Endometrium (tissue), 2 donors: ENCODE results near the gene KLK5.

Experiments used
- FAIRE-seq: peaks from 2 replicates; lab custom pipeline; 2012; peaks lifted over from hg19 to GRCh38; lab: Jason Lieb, UNC
- donor health status: control.
- donor health status: control.

The KLK5 gene

DNA sequence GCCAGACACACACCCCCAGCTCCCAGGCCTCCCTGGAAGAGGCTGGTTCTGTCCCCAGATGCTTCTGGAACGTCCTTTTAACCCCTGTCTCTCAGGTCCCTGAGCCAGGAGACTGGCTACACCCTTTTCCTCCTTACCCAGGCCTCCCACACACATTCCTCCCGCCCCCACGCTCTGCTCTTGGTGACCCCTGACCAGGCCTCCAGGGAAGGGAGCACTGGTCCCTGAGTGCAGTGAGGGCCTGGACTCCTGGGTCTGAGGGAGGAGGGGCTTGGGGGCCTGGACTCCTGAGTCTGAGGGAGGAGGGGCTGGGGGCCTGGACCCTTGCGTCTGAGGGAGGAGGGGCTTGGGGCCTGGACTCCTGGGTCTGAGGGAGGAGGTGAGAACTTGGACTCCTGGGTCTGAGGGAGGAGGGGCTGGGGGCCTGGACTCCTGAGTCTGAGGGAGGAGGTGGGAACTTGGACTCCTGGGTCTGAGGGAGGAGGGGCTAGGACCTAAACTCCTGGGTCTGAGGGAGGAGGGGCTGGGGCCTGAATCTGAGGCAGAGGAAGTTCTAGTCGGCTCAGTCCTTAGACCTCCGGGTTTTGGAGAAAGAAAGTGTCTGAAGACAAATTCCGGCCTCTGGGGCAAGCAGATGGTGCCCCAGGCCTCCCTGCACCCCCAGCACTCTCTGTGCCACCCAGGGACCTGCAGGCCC lies 16.0 kb upstream of the KLK5 start:
- no peak for FAIRE-seq

DNA sequence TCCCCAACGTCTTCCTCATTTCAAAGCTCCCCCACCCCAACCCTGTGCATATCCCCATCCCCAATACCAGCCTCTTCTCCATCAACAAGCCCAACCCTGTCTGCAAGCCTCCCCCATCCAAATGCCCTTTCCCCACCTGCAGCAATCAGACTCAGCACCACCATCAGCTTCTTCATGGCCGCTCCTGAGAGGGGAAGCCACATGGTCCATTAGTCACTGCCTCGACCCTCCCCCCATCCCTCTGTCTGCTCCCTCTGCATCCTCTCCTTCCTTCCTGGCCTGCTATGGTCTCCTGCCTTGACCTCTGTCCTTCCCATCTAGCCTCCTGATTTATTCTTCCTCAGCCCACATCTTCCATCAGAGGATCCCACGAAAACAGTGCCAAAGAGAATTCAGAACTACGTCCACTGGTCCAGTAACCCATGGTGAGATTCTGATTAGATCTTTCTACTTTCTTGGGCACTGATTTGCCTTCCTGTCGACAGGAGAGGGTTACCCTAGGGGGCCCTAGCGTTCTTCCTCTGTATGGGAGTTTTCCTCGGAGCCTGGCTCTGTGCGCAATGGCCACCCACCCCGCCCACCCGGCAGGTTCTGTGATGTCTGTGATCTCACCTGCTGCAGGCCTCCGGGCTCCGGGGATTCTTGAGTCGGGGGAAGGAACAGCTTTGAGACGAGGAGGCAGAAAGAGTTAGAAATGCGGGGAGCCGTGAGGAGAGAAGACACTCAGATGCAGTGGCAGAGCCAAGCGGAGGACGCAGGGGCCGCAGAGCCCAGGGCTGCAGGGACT lies 15.3 kb upstream of the KLK5 start:
- FAIRE-seq, result no peak

DNA sequence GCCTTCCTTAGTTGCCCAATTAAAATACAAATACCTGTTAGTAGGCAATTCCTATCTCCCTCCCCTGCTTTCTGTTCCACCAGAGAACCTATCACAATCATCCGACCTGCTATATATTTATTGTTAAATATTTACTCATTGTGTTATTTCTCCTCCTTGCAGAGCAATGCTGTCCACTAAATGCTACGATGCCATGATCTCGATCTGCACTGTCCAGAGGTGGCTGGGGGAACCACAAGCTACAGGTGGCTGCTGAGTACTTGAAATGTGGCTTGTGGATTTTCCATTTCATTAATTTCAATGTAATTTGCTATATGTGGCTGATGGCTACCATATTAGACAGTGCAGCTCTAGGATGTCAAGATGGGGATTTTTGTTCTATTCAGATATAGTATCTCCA lies 11.4 kb upstream of the KLK5 start:
- no peak for FAIRE-seq

DNA sequence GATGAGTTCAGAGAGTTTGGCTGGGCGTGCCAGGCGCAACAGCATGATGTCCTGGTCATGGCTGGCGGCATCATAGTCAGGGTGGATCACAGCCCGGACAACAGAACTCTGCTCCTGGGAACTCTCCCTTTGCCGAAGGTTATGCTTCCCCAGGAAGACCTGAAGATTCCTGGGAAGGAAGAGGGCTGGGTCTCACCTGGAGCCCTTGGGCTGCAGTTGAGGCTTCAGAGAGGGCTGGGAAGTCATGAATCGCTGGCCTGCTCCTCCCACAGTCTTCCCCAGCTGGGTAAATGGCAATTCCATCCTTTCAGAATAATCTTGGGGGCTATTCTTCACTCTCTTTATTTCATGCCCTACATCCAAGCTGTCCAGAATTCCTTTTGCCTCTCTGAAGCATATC lies 10.5 kb upstream of the KLK5 start:
- FAIRE-seq, result no peak

DNA sequence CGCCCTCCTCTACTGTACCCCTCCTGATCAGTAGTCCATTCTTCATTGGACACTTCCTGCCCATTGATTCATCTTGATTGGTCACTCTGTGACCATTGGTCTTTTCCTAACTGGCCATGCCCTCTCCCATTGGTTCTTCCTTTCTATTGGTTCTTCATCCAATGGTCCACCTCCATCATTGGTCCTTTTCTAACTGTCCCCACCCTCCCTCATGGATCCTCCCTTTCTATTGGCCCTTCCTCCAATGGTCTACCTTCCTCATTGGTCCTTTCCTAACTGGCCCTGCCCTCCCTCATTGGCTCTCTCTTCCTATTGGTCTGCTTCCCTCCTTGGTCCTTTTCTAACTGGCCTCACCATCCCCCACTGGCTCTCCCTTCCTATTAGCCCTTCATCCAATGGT lies 9.4 kb upstream of the KLK5 start:
- FAIRE-seq, result no peak

DNA sequence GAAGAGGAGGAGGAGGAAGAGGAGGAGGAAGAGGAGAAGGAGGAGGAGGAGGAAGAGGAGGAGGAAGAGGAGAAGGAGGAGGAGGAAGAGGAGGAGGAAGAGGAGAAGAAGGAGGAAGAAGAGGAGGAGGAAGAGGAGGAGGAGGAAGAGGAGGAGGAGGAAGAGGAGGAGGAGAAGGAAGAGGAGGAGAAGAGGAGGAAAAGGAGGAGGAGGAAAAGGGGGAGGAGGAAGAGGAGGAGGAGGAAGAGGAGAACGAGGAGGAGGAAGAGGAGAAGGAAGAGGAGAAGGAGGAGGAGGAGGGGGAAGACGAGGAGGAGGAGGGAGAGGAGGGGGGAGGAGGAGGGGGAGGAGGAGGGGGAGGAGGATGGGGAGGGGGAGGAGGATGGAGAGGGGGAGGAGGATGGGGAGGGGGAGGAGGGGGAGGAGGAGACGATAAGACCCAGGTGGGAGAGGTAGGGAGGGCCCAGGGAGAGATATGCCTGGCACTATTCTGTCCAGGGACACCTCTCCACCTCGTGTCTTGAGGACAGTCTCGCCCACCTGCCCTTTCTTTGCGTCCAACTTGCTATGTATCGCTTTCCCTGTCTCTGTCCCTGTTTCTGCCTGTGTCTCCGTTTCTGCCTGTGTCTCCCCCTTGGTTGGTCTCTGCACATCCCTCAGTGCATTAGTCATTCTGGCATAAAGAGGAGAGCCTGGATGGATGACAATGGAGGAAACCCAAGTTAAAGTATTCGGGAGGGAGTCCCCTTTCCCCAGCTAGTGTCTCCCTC lies 7.1 kb upstream of the KLK5 start:
- no peak for FAIRE-seq

DNA sequence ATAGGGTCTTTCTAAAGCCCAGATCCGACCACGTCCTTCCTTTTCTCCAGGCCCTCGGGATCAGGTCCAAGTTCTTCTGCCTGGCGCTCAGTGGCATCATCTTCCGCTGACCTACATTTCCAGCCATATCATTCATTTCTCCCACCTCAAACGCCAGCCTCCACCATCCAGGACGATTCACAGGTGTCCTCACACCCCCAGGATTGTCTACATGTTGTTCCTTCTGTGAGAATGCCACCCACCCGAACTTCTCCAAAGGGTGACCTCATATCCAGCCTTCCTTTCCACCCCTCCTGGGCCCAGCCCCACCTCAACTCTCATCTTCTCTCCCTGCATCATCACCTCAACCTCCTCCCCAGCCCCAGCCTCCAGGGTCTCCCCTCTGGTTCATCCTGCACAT lies 4.7 kb upstream of the KLK5 start:
- FAIRE-seq, result no peak

DNA sequence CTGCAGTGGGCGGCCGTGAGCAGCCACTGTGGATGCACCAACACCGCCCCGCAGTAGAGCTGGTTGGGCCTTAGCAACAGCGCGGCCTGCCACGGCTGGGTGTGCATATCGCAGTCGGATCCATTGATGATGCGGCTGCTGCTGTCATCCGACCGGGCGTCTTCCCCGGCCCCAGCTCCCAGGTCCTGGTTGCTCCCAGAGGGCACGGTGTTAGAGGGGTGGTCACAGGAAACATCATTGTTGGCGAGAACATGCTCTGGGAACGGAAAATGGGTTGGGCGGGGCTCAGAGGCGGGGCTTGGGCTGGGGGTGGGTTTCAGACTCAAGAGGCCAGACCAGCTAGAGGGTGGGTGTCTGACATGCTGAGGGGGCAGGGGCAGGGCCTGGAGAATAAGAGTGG lies 3.0 kb downstream of the KLK5 start:
- no peak for FAIRE-seq

DNA sequence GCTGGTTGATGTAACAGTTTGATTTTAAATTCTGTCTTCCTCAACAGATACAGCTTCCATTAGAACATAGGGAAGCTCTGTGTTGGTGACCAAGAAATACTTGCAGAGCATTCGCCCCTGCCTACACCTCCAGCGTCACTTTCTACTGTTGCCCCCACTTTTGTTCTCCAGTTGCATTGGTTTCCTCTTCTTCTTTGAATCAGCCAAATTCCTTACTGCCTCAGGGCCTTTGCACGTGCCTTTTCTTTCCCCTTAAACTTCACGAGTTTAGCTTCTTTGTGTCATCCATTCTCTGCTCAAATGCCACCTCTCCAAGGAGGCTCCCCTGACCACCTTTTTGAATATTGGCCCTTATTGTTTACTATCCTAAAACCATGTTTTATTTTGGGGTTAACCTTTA lies 5.7 kb downstream of the KLK5 start:
- no peak for FAIRE-seq

DNA sequence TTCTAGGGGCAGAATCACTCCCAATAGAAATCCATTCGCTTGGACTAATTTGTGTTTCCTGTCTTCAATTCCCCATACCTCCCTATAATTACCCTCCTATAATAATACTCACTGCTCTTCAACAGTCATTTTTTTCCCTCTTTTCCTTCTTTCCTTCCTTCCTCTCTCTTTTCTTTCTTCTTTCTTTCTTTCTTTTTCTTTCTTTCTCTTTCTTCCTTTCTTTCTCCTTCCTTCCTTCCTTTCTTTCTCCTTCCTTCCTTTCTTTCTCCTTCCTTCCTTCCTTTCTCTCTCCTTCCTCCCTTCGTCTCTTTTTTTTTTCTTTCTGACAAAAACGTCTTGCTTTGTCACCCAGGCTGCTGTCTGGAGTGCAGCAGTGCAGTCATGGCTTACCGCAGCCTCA lies 8.0 kb downstream of the KLK5 start:
- no peak for FAIRE-seq

DNA sequence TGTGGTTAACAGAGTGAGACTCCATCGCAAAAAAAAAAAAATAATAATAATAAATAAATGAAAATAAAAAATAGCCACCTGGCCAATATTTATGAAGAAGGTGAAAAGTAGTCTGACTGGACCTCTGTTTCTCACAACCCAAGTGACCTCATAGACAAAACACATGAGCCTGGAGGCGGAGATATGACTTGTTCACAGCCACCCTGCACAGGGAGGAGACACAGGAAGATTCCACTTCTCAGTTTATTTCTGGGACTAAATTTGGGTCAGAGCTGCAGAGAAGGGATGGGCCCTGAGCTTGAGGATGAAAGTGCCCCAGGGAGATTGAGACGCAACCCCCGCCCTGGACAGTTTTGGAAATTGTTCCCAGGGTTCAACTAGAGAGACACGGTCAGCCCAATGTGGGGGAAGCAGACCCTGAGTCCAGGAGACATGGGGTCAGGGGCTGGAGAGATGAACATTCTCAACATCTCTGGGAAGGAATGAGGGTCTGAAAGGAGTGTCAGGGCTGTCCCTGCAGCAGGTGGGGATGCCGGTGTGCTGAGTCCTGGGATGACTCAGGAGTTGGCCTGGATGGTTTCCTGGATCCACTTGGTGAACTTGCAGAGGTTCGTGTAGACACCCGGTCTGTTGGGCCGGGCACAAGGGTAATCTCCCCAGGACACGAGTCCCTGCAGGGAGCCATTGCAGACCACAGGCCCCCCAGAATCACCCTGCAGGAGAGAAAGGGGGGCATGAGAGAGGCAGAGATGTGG lies 9.6 kb downstream of the KLK5 start:
- FAIRE-seq, result no peak

DNA sequence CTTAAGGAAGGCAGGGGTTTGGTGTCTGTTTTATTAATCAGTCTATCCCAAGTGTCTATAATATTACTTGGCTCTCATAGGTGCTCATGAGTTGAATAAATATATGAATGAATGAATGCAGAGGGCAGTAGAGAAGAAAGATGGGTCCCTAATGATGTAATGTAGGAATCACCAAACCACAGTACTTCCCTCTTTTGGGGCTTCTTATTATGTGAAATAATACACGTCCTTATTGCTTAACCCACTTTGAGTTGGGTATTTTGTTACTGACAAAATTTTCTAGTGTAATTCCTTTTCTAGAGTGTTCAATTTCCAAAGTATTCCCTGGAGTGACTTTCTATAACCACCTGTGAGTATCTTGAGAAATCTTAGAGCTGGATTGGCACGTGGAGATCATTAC lies 13.2 kb downstream of the KLK5 start:
- no peak for FAIRE-seq

DNA sequence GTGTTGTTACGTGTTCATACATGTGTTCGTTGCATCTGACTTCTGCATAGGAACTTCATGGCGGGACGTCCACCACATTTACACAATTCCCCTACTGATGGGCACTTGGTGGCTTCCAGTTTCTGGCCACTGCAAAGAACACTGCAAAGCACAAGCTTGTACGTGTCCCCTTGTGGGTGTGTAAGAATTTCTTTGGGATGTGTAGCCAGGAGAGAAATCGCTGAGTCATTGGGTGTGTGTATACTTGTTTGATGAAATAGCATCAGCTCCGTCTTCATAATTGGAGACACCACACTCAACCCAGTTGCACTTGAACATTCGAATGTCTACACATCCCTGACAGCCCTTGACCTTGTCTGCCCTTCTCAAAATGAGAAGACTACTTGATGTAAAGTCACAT lies 19.2 kb downstream of the KLK5 start:
- FAIRE-seq, result no peak

DNA sequence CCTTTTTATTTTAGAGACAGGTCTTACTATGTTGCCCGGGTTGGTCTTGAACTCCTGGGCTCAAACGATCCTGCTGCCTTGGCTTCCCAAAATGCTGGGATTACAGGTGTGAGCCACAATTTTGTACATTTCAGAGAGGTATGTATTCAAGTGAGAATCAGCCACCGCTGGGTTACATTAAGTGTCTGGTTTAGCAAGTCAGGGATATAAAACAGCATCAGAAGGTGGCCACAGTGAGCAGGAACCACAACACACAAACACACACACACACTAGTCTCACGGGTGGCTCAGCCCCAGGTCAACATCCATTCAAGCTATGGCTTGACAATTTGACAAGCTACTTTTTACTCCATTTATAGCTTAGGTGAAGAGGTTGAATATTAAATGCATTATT lies 20.2 kb downstream of the KLK5 start:
- FAIRE-seq, result no peak

DNA sequence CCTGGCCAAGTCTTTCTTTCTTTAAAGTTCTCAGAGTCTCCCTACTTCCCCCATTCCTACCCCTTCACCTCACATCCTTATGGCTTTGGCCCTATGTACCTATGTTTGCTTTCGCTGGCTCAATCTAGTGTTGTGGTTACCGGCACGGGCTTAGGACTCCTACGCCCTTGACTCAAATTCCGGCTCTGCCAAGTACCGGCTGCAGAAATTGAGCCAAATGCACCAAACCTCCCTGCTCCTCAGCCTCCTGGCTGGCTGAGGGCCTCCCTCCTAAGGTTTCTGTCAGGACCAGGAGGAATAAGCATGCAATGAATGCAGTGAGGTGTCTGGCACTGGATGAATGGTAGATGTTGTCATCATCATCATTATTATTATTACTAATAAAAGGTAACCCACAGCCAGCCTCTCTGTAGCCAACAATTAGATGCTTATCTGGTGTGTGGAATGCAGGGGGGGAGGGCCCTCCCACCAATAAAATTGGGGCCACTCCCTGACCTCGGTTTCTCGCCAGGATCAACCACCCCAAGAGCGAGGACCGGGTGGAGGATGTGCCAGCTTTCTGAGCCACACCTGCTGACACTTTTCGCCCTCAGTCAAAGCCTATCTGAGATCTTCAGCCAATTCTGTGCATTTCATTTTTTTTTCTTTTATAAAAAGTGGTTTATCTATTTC lies 20.7 kb downstream of the KLK5 start:
- FAIRE-seq, result no peak

DNA sequence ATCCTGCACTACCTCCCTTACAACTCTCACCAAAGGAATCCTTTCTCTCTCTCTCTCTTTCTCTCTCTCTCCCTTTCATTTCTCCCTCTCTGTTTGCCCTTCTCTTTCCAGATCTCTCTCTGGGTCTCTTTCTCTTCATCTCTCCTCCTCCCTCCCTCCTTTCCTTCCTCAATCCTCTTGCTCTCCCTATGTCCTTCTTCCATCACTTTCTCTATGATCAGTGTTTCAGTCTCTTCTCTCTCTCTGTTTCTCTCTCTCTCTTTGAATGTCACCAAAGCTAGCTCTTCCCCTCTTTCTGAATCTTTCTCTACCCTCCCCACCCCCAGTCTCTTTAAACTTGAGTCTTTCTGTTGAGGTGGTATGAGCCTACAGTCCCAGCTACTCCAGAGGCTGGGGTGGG lies 21.8 kb downstream of the KLK5 start:
- no peak for FAIRE-seq

DNA sequence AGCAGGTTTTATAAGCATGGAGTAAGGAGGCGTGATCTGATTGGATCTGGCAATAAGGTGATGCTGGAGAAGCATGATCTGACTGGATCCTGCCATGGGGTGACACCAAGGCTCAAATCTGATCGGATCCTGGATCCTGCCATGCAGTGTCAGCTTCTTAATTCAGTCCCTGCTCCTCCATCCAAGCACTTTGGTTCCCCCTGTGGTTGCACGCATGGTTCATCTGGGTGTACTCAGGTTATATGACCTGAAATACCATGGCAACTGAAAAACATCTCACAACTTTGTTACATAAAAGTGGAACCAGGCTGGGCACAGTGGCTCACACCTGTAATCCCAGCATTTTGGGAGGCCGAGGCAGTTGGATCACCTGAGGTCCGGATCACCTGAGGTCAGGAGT lies 24.0 kb downstream of the KLK5 start:
- no peak for FAIRE-seq

DNA sequence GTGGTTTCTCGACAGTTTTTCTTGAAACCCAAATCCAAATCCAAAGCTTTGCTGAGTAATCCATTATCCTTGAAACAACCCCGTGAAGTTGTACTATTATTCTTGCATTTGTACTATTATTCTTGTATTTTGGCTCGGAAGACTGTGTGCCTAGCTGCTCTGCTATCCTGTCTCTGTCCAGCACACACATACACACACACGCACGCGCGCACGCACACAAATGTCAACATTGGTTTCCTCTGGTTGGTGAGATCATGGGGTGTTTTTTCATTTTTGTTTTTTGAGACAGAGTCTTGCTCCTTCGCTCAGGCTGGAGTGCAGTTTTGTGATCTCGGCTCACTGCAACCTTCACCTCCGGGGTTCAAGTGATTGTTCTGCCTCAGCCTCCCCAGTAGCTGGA lies 26.7 kb downstream of the KLK5 start:
- no peak for FAIRE-seq

DNA sequence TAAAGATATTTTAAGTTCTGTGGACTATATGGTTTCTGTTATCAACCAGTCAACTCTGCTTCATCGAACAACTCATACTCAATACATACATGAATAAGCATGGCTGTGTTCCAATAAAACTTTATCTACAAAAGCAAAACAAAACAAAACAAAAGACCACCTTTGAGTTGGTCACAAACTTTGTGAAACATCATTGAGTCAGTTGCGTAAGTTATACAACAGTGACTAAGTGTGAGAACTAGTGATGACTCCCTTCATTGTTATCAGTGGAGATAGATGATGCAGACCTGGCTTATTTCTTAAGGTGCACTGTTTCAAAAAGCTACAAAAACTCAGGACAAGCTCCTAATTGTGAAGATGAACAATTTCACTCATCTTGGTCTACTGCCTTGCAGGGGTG lies 27.1 kb downstream of the KLK5 start:
- FAIRE-seq, result no peak

DNA sequence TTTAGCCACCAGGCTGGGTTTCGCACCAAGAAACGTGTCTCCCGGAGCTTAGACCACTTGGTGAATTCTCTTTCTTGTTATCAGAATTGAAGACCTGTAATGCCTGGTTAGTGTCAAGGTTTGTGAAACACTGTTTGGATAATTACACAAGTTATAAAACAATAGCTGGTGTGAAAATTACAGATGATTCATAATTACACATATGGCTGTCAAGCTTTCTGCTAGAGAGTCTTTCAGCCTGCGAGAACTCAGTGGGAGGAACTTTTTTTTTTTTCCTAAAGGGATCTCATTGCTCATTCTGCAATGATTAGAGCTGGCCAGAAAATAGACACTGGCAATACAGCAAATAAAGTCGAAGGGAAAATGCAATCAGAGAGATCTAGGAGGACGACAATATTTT lies 28.3 kb downstream of the KLK5 start:
- no peak for FAIRE-seq

DNA sequence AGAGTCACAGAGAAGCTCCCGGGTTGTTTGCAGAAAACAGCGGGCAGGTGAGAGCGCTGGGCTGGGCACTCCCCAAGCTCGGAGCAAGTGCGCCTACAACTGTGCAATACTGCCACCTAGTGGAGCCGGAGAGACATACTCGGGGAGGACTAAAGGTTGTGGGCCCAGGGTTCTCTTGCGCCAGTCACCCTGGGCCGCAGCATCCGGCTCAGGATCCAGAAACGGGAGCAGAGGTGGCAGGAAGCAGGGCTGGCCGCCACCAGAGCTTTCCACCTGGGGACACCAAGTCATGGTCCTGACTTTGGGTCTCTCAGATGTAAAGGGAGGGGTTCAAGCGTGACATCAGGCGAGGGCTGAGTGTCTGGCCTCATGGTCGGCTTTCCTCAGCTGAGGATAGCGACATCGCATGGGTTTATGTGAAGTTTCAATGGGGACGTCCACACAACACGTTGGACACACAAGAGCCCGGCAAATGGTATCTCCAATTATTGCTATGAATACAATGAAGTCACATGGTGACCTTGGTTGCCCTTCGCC lies 30.5 kb downstream of the KLK5 start:
- no peak for FAIRE-seq
